GM12875 (cell line): ENCODE results near the gene GAB1.

Source experiments
- H3K4me3 ChIP-seq: one replicate; pipeline ENCODE4 v1.5.1; 2011; ENCODE audit warnings: low read depth, low read length, control low read depth
- TF ChIP-seq, protein P1 (sequence below): IDR thresholded peaks from 2 replicates; pipeline ENCODE4 v1.5.1; 2011; ENCODE audit warnings: low read depth, mild to moderate bottlenecking, control low read depth, inconsistent platforms, low read length, moderate library complexity, borderline replicate concordance; ENCODE audit not compliant: insufficient read depth

GAB1 gene

DNA sequence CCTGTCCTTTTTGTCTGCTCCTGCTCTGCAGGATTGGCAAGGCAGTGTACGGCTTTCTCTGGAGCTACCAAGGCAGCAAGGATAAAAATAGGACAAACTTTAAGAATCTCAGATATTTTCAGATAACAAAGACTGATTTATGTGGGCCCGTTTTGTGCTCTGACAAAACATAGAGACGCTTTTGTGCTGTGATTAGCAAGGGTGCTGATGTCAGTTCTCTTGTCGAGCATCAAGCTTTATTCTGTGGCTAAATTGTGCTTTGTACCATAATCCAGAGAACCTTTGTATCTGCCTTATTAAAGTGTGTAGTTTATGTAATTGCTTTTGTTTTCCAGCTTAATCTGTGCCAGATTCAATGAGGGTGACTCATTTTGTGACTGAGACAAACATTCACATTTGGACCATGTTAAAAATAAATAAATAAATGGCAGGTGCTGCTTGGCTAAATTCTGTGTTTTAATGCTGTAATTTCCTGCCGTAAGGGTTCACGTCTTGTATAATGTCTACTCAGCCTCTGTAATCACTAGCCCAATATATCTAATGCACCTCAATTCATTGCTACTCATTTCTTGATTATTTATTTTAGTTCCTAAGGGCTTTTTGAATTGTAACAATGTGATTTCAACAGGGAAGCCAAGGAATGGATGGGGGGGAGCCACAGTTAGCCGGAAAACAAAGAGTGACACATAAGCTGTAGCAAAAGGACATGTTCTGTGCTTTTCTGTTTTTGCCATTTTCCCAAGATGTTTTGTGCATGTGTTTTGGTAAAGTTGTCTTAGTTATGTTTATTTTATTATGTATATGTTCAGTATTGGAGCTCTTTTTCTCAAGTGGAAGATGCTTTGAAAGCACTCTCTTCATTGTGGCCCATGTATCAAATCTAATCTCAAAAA, 75.1 kb downstream of the GAB1 start:
- no peak overlapping the region for H3K4me3 ChIP-seq
- TF ChIP-seq, protein P1, sequence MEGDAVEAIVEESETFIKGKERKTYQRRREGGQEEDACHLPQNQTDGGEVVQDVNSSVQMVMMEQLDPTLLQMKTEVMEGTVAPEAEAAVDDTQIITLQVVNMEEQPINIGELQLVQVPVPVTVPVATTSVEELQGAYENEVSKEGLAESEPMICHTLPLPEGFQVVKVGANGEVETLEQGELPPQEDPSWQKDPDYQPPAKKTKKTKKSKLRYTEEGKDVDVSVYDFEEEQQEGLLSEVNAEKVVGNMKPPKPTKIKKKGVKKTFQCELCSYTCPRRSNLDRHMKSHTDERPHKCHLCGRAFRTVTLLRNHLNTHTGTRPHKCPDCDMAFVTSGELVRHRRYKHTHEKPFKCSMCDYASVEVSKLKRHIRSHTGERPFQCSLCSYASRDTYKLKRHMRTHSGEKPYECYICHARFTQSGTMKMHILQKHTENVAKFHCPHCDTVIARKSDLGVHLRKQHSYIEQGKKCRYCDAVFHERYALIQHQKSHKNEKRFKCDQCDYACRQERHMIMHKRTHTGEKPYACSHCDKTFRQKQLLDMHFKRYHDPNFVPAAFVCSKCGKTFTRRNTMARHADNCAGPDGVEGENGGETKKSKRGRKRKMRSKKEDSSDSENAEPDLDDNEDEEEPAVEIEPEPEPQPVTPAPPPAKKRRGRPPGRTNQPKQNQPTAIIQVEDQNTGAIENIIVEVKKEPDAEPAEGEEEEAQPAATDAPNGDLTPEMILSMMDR: no peak

DNA sequence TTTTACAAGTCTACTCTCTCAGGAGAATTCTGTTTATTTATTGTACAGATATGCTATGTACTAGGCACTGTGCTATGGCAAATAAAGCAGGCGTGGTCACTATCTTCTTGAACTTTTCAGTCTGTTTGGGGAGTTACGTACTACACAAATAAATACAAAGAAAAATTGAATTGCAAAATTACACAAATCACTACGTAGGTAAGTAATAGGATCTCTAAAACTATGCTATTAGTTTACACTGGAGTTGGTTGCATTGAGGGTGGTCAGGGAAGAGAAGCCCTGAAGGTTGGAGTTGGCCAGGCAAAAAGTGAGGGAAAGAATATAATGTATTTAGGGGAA, 75.7 kb downstream of the GAB1 start:
- TF ChIP-seq, protein P1: no peak
- no peak overlapping the region for H3K4me3 ChIP-seq

- H3K4me3 ChIP-seq: no peak overlapping the region
Measured at GRCh38 chr4:143417679-143418403, 81.2 kb downstream of the GAB1 start.

DNA sequence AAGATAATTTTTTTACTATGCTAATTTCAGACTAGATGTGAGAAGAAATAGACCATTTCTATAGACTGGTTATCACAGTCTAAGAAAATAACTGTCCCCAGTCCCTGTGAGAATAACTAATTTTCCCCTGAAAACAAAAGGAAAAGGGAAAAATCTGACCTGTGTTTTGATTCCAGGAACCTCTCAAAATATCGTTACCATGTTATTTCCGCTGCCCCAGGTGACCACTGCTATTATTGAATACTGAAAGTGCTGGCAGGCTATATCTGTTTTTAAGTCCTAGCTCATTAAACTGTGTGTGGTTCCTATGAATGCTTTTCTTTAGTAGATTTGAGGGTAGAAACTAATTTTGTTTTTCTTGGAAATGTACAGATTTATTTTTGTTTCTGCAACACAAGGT, 83.6 kb downstream of the GAB1 start:
- H3K4me3 ChIP-seq: no peak overlapping the region
- TF ChIP-seq, protein P1: no peak

More at GRCh38 chr4:143417679-143418403, 81.2 kb downstream of the GAB1 start:
- TF ChIP-seq, protein P1: no peak

- TF ChIP-seq, protein P1: no peak
- no peak overlapping the region for H3K4me3 ChIP-seq
Measured at GRCh38 chr4:143421609-143422008, 84.9 kb downstream of the GAB1 start.

DNA sequence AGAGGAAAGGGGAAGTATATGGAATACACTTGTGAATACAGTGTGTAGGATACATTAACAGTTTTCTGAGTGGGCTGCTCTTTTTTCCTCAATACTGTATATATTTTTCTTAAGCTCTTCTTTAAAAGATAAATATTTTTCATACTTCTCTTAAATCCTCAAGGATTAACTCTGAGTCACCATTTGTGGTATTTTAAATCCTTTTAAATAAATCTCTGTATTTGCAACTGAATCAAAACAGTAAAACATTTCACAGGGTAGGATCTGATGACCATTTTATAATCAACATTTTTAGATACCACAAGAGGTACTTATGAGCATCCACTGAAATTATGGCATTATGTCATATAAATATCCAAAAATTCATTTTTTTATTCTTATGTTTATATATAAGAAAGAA, 87.6 kb downstream of the GAB1 start:
- TF ChIP-seq, protein P1: no peak
- no peak overlapping the region for H3K4me3 ChIP-seq

- TF ChIP-seq, protein P1: no peak
- H3K4me3 ChIP-seq: no peak overlapping the region
Measured at GRCh38 chr4:143431526-143432257, 95.0 kb downstream of the GAB1 start.
